Mucosa of rectum (tissue), 2 donors: ENCODE data around the gene ZNF304.

Experiments
- H3K27ac ChIP-seq, 2 donors: one replicate each; pipeline ENCODE4 v1.7.0; 2013; ENCODE audit warnings: inconsistent platforms in 2 of 2, low read depth in 2 of 2, low read length in 2 of 2
- H3K27me3 ChIP-seq, 2 donors: one replicate each; pipeline ENCODE4 v1.7.0; 2013; ENCODE audit warnings: low read length in 2 of 2; ENCODE audit not compliant: control insufficient read depth in 2 of 2, insufficient read depth in 2 of 2
- H3K36me3 ChIP-seq, 2 donors: one replicate each; pipeline ENCODE4 v1.7.0; 2013; ENCODE audit warnings: low read length in 2 of 2; ENCODE audit not compliant: control insufficient read depth in 2 of 2, insufficient read depth in 2 of 2
- H3K4me1 ChIP-seq, 2 donors: one replicate each; pipeline ENCODE4 v1.7.0; 2013; ENCODE audit warnings: low read length in 2 of 2, mild to moderate bottlenecking in 1 of 2; ENCODE audit not compliant: control insufficient read depth in 2 of 2, insufficient read depth in 2 of 2
- H3K4me3 ChIP-seq, 2 donors: one replicate each; pipeline ENCODE4 v1.7.0; 2013; ENCODE audit warnings: low read length in 2 of 2
- H3K9ac ChIP-seq, 2 donors: one replicate each; pipeline ENCODE4 v1.7.0; 2013; ENCODE audit warnings: low read length in 2 of 2, low read depth in 1 of 2, mild to moderate bottlenecking in 1 of 2
- H3K9me3 ChIP-seq, 2 donors: one replicate each; pipeline ENCODE4 v1.7.0; 2013; ENCODE audit warnings: low read length in 2 of 2; ENCODE audit not compliant: control insufficient read depth in 2 of 2
- donor health status: healthy.
- donor health status: Normal muscosa, but diverticular disease.

The ZNF304 gene

DNA sequence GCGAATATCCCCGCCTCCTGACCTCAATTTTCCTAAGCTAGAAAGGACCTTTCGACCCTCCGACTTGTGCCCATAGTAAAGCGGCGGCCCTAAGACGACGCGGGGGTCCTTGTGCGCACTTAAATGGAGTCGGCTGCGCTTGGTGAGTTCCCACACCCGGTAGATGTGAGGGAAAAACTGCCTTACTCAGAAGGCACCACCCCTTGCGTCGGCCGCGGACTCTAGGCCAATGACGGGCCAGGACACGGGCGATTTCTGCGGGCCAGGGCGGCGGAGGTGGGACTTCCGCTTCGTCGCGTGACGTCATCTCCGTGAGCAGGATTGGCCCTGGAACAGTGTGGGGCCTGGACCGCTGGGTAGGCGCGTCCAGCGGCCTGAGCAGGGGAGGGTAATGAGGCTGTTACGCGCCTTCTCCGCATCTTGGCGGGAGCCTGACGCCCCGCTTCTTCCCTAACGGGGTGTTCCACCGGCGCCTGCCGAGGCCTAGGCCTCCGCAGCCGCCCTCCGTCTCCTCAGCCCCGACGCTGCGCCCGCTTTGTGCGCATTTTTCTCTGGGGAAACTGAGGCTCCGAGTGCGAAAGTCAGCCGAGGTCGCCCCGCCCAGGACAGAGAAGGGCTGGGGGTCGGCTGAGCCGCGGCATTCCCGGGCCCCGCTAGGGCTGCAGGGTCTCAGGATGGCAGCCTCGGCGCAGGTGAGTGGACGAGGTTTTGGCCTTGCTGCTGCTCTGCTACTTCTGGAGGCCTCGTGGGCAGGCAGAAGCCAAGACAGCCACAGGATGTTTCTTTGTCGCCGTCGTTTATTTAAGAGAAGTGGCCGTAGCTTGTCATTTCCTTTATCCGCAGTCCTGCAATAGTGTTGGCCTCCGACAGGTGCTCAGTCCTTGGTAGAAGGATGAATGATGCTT is 30.6 kb upstream of the ZNF304 start, which contains the start of gene ZNF543:
Gene ZNF543, plus strand, starts transcription at position 293 of the 905 bp plus-strand sequence. Its CDS starts 382 bp downstream, at position 675.
- peaks cover 4 to 5% of the 10 kb centered on the region in 2 donors for H3K9me3 ChIP-seq

DNA sequence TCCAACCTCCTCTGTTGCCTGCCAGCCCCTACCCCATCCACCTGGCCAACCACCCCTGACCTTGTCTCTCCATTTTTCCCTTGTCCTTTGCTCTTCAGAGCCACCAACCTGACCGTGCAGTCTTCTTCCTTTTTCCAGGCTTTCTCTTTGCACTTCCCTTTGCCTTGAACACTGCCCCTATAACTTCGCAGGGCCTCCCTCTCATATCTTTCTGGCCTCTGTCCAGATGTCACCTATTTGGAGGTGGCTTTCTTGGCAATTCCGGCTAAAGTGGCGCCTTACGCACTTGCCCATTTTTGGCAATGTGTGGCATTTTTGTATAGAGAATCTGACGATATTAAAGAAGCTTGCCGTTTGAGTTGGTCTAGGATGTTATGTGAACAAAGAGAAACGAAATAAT is 30.0 kb upstream of the ZNF304 start:
- Histone ChIP-seq H3K27ac (no peak overlapping the region), H3K36me3 (peaks cover 23 to 24% of the 10 kb centered on the region in 2 donors), H3K4me1 (peaks cover 4 to 14% of the 10 kb centered on the region in 2 donors), H3K9me3 (peaks cover 4 to 5% of the 10 kb centered on the region in 2 donors), H3K9ac (peak overlapping the region; percentile 88 to 95), H3K4me3 (peak overlapping the region; percentile 88 to 91), H3K27me3 (no peaks in the 10 kb centered on the region)

More for the DNA sequence above, 30.6 kb upstream of the ZNF304 start, which contains the start of gene ZNF543:
- Histone ChIP-seq H3K9ac (peak within 1 kb of the TSS; percentile 88 to 95), H3K27me3 (no peaks in the 10 kb centered on the region), H3K4me1 (peaks cover 4 to 14% of the 10 kb centered on the region in 2 donors), H3K36me3 (peaks cover 19% of the 10 kb centered on the region in 2 donors), H3K27ac (peak within 1 kb of the TSS; percentile 84), H3K4me3 (peak within 1 kb of the TSS; percentile 88 to 91)

DNA sequence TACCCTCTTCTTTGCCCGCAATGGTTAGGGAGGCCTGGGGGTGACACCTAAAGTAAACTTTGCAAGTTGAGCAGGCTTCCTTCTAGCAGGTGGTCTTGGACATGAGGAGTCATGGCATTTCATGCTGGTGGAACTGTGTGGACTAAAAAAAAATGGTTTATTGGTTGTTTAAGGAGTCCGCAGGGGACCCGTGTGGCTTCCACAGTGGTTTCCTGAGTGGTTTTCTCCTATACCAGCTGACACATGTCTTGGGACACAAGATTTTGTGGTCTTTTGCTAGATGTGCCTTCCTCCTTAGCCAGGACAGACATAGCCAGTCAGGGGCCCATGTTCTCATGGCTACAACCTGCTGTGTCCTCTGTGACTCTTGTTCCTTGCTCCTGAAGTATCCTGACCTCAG is 29.3 kb upstream of the ZNF304 start:
- Histone ChIP-seq H3K4me3 (peak overlapping the region; percentile 88 to 91), H3K27me3 (no peaks in the 10 kb centered on the region), H3K4me1 (peaks cover 4 to 14% of the 10 kb centered on the region in 2 donors), H3K9me3 (peaks cover 7 to 8% of the 10 kb centered on the region in 2 donors), H3K27ac (no peak overlapping the region), H3K9ac (no peak overlapping the region), H3K36me3 (peaks cover 28 to 30% of the 10 kb centered on the region in 2 donors)

DNA sequence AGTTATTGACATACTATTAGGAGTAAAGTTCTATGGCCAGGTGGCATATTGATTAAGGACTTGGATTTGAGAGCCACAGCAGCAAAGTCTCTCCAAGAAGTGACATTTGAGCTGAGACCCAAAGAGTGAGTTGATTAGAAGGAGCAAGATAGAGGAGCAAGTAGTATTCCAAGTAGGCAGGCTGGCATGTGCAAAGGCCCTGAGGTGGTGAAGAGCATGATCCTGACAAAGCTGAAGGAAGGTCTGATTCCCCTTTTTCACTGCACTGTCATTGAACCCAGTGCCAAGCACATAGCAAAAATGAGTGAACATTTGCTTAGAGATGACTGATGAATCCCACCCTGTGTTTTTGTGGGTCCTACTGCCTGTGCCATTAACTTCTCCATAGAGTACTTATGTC is 26.1 kb upstream of the ZNF304 start:
- H3K27me3 ChIP-seq: no peaks in the 10 kb centered on the region
- H3K4me3 ChIP-seq: no peak overlapping the region
- no peak overlapping the region for H3K27ac ChIP-seq
- H3K4me1 ChIP-seq: peaks cover 4 to 14% of the 10 kb centered on the region in 2 donors
- H3K9me3 ChIP-seq: peaks cover 19 to 24% of the 10 kb centered on the region in 2 donors
- no peak overlapping the region for H3K9ac ChIP-seq
- peaks cover 53 to 54% of the 10 kb centered on the region in 2 donors for H3K36me3 ChIP-seq

DNA sequence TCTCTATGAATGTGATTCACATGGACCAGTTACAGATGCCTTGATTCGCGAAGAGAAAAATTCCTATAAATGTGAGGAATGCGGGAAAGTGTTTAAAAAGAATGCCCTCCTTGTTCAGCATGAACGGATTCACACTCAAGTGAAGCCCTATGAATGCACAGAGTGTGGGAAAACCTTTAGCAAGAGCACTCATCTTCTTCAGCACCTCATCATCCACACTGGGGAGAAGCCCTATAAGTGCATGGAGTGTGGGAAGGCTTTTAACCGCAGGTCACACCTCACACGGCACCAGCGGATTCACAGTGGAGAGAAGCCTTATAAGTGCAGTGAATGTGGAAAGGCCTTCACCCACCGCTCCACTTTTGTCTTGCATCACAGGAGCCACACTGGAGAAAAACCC is 23.1 kb upstream of the ZNF304 start:
- Histone ChIP-seq H3K9ac (no peak overlapping the region), H3K27ac (no peak overlapping the region), H3K36me3 (peaks cover 53 to 55% of the 10 kb centered on the region in 2 donors), H3K4me1 (no peaks in the 10 kb centered on the region), H3K4me3 (no peak overlapping the region), H3K27me3 (no peaks in the 10 kb centered on the region), H3K9me3 (peaks cover 19 to 24% of the 10 kb centered on the region in 2 donors)

DNA sequence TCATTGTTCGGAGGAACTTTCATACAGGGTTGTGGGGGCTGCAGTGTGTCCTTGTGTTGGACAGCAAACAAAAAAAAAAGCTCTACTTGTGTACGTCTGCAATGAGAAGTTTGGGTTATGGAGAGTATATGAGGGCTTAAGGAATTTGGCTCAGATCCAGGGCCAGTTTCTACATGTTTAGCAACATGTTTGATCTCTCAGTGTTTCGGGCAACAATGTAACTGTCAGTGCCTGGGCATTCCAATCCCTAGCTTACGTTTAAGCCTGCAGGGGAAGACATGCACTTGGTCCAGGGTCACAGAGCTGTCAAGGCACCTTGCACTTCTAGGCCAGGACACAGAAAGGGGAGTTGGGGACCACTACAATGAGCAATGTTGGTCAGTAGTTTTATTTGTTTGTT is 16.9 kb upstream of the ZNF304 start:
- Histone ChIP-seq H3K9ac (no peak overlapping the region), H3K27ac (no peak overlapping the region), H3K27me3 (no peaks in the 10 kb centered on the region), H3K4me3 (no peak overlapping the region), H3K9me3 (peaks cover 0 to under 1% of the 10 kb centered on the region in 2 donors), H3K4me1 (no peaks in the 10 kb centered on the region), H3K36me3 (peaks cover 1 to 2% of the 10 kb centered on the region in 2 donors)

DNA sequence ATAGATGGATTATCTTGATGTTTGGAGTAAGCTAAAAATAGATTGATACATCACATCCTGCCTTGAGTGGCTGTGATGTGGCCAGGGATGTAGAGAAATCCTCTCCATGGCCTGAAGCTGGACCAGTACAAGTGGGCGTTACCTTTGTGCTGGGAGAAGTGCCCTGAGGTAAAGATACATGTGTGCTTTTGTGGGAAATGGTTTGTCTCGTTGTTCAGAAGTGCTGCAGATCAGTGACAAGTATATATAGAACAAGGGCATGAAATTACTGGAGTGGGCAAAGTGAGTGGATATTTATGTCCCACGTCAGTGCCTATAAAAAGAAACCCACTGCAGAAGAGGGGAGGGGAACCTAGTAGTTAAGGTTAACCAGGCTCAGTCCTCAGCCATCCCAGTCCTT is 12.2 kb upstream of the ZNF304 start:
- Histone ChIP-seq H3K27me3 (no peaks in the 10 kb centered on the region), H3K4me1 (no peaks in the 10 kb centered on the region), H3K4me3 (no peak overlapping the region), H3K27ac (no peak overlapping the region), H3K36me3 (no peaks in the 10 kb centered on the region), H3K9me3 (no peaks in the 10 kb centered on the region), H3K9ac (no peak overlapping the region)

DNA sequence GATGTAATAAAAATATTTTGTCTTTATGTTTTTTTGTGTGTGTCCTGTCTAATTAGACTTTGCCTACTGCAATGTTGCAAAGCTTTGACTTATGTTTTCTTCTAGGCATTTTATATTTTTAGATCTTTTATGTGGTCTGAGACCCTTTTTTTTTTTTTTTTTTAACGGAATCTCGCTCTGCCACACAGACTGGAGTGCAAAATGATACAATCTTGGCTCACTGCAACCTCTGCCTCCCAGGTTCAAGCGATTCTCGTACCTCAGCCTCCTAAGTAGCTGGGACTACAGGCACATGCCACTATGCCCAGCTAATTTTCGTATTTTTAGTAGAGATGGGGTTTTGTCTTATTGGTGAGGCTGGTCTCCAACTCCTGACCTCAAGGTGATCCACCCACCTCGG is 8.5 kb upstream of the ZNF304 start:
- Histone ChIP-seq H3K4me3 (no peak overlapping the region), H3K27me3 (no peaks in the 10 kb centered on the region), H3K4me1 (no peaks in the 10 kb centered on the region), H3K36me3 (no peaks in the 10 kb centered on the region), H3K27ac (no peak overlapping the region), H3K9ac (no peak overlapping the region), H3K9me3 (no peaks in the 10 kb centered on the region)

DNA sequence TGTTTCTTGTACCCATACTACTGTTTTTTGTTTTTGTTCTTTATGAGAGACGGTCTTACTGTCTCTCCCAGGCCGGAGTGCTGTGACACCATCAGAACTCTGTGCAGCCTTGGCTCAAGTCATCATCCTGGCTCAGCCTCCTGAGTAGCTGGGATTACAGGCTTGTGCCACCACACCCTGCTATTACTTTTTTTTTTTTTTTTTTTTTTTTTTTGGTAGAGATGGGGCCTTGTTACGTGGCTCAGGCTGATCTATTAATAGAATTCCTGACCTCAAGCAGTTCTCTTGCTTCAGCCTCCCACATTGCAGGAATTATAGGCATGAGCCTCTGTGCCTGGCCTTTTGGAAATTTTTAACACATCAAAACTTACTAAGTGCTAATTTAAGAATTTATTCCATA is 2.9 kb upstream of the ZNF304 start:
- H3K9ac ChIP-seq: no peak overlapping the region

DNA sequence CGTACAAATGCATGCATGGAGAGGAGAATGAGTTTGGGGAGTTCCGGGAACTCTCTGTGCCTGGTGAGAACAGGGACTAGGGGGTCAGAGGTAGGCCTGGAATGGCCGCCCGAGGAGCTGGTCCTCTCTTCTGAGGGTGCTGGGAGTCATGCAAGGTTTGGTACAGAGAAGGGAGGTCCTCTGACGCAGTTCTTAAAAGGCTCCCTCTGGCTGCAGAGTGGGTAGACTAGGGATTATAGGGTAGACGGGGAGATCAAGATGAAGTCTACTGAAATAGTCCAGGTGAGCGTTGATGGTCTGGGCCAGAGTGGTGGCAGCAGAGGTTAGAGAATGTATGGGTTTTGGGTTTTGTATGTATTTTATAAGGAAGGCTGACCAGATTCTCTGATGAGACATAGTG is 796 bp downstream of the ZNF304 start:
- H3K27me3 ChIP-seq: no peaks in the 10 kb centered on the region
- peak overlapping the region; percentile 89 to 98 for H3K4me3 ChIP-seq
- H3K27ac ChIP-seq: no peak overlapping the region
- H3K9me3 ChIP-seq: peaks cover 14 to 22% of the 10 kb centered on the region in 2 donors
- H3K9ac ChIP-seq: peak overlapping the region; percentile 84 to 90
- H3K36me3 ChIP-seq: peaks cover 29 to 34% of the 10 kb centered on the region in 2 donors
- peaks cover 8 to 9% of the 10 kb centered on the region in 2 donors for H3K4me1 ChIP-seq

More for the DNA sequence above, 2.9 kb upstream of the ZNF304 start:
- Histone ChIP-seq H3K27ac (no peak overlapping the region), H3K27me3 (no peaks in the 10 kb centered on the region), H3K36me3 (peaks cover 0 to 2% of the 10 kb centered on the region in 2 donors), H3K9me3 (peaks cover 0 to 3% of the 10 kb centered on the region in 2 donors), H3K4me1 (peaks cover 8 to 9% of the 10 kb centered on the region in 2 donors), H3K4me3 (no peak overlapping the region)
